ENCODE measurements around the gene MGLL.

The MGLL gene

GRCh38 chr3:127734754-127735473 is 87.4 kb downstream of the MGLL start:
- peak overlapping the region; percentile 86 for H3K27ac ChIP-seq (ENCODE audit: low read depth, low read length)
- H2AFZ ChIP-seq (ENCODE audit: low read depth, low read length, severe bottlenecking): no peak overlapping the region
- peak overlapping the region; percentile 66 for H3K4me2 ChIP-seq (ENCODE audit: low read depth, low read length, poor library complexity, severe bottlenecking)
- H3K9ac ChIP-seq (ENCODE audit: low read length): peak overlapping the region; percentile 38
- H3K36me3 ChIP-seq (ENCODE audit: low read length): no peaks in the 10 kb centered on the region
- peak overlapping the region; percentile 50 for H3K4me3 ChIP-seq (ENCODE audit: insufficient read depth, low read length, poor library complexity, severe bottlenecking)
- H3K9me3 ChIP-seq (ENCODE audit: insufficient read depth, low read length): no peaks in the 10 kb centered on the region
- no peaks in the 10 kb centered on the region for H4K20me1 ChIP-seq (ENCODE audit: low read depth, low read length)
- no peaks in the 10 kb centered on the region for H3K9me2 ChIP-seq (replicated peaks; ENCODE audit: insufficient read depth, low read length)
- TF ChIP-seq CTCF (IDR thresholded peaks at IDR 0.05; ENCODE audit: insufficient read depth, low read length, poor library complexity, severe bottlenecking) (no peak), EZH2phosphoT487 (conservative IDR thresholded peaks at IDR 0.05; ENCODE audit: low read length) (no peak)
- H3F3A ChIP-seq (ENCODE audit: insufficient read depth): 0 out of 2 replicates have a peak, but pooled peaks cover 10% of the 10 kb centered on the region
- H3K27me3 ChIP-seq (ENCODE audit: low read length): no peaks in the 10 kb centered on the region
- H3K79me2 ChIP-seq (ENCODE audit: insufficient read depth, low read length): no peaks in the 10 kb centered on the region

GRCh38 chr3:127734181-127734720 is 88.1 kb downstream of the MGLL start:
- Histone ChIP-seq H3K36me3 (ENCODE audit: low read length) (no peaks in the 10 kb centered on the region), H3K27me3 (ENCODE audit: low read length) (no peaks in the 10 kb centered on the region), H3K27ac (ENCODE audit: low read depth, low read length) (peak overlapping the region; percentile 86; the same call in 1 of the 2 replicates), H3K79me2 (ENCODE audit: insufficient read depth, low read length) (no peaks in the 10 kb centered on the region), H4K20me1 (ENCODE audit: low read depth, low read length) (no peaks in the 10 kb centered on the region), H3F3A (ENCODE audit: insufficient read depth) (0 out of 2 replicates have a peak, but pooled peaks cover 10% of the 10 kb centered on the region), H2AFZ (ENCODE audit: low read depth, low read length, severe bottlenecking) (no peak overlapping the region), H3K4me3 (ENCODE audit: insufficient read depth, low read length, poor library complexity, severe bottlenecking) (peak overlapping the region; percentile 50), H3K4me2 (ENCODE audit: low read depth, low read length, poor library complexity, severe bottlenecking) (peak overlapping the region; percentile 66), H3K9ac (ENCODE audit: low read length) (peak overlapping the region; percentile 38), H3K9me3 (ENCODE audit: insufficient read depth, low read length) (no peaks in the 10 kb centered on the region), H3K9me2 (replicated peaks; ENCODE audit: insufficient read depth, low read length) (no peaks in the 10 kb centered on the region)
- TF ChIP-seq CTCF (IDR thresholded peaks at IDR 0.05; ENCODE audit: insufficient read depth, low read length, poor library complexity, severe bottlenecking) (no peak), EZH2phosphoT487 (conservative IDR thresholded peaks at IDR 0.05; ENCODE audit: low read length) (no peak)

GRCh38 chr3:127733781-127734180 is 88.5 kb downstream of the MGLL start:
- no peak overlapping the region for H3K4me2 ChIP-seq (ENCODE audit: low read depth, low read length, poor library complexity, severe bottlenecking)
- no peaks in the 10 kb centered on the region for H3K36me3 ChIP-seq (ENCODE audit: low read length)
- no peaks in the 10 kb centered on the region for H3K9me3 ChIP-seq (ENCODE audit: insufficient read depth, low read length)
- H3K9me2 ChIP-seq (replicated peaks; ENCODE audit: insufficient read depth, low read length): no peaks in the 10 kb centered on the region
- H3K27ac ChIP-seq (ENCODE audit: low read depth, low read length): no peak overlapping the region
- no peak overlapping the region for H3K9ac ChIP-seq (ENCODE audit: low read length)
- no peaks in the 10 kb centered on the region for H3K79me2 ChIP-seq (ENCODE audit: insufficient read depth, low read length)
- 0 out of 2 replicates have a peak, but pooled peaks cover 10% of the 10 kb centered on the region for H3F3A ChIP-seq (ENCODE audit: insufficient read depth)
- no peak overlapping the region for H2AFZ ChIP-seq (ENCODE audit: low read depth, low read length, severe bottlenecking)
- no peaks in the 10 kb centered on the region for H3K27me3 ChIP-seq (ENCODE audit: low read length)
- no peak overlapping the region for H3K4me3 ChIP-seq (ENCODE audit: insufficient read depth, low read length, poor library complexity, severe bottlenecking)
- no peak for TF ChIP-seq CTCF (IDR thresholded peaks at IDR 0.05; ENCODE audit: insufficient read depth, low read length, poor library complexity, severe bottlenecking)
- TF ChIP-seq EZH2phosphoT487 (conservative IDR thresholded peaks at IDR 0.05; ENCODE audit: low read length): no peak
- no peaks in the 10 kb centered on the region for H4K20me1 ChIP-seq (ENCODE audit: low read depth, low read length)
